Gastroesophageal sphincter (tissue), 4 donors: ENCODE data around the gene CDKAL1. TPM values are rescaled to one million over a fixed set of nuclear protein-coding genes. Genes with fewer than 3 reads are reported as not detected.

Source experiments
- ATAC-seq: fragments of 150-250 bp; one replicate; pipeline ENCODE4 v1.9.1; 2016; ENCODE audit warnings: mild to moderate bottlenecking, moderate library complexity
- H3K27ac ChIP-seq, 4 donors: fragments of 200-600 bp; sonication (generic) in 3 of 4; 1 replicate in 3 of 4; 2 replicates in 1 of 4; pipeline ENCODE4 v1.5.1; 2016 to 2019
- H3K27me3 ChIP-seq: fragments of 200-600 bp; sonication (generic); one replicate; pipeline ENCODE4 v1.5.1; 2019
- H3K36me3 ChIP-seq, 2 donors: fragments of 200-600 bp; sonication (generic); one replicate each; pipeline ENCODE4 v1.5.1; 2019; ENCODE audit warnings: control low read depth in 1 of 2
- H3K4me1 ChIP-seq, 3 donors: fragments of 200-600 bp; sonication (generic); 1 replicate in 2 of 3; 2 replicates in 1 of 3; pipeline ENCODE4 v1.5.1; 2016 to 2019; ENCODE audit warnings: control low read depth in 2 of 3
- H3K4me3 ChIP-seq, 2 donors: fragments of 200-600 bp; sonication (generic); one replicate each; pipeline ENCODE4 v1.5.1; 2019; ENCODE audit warnings: mild to moderate bottlenecking in 1 of 2, moderate library complexity in 1 of 2
- H3K9me3 ChIP-seq, 3 donors: fragments of 200-600 bp; sonication (generic); one replicate each; pipeline ENCODE4 v1.5.1; 2017 to 2019; ENCODE audit warnings: control low read depth in 2 of 3
- EP300 ChIP-seq: sonication (generic); formaldehyde crosslinking; IDR thresholded peaks from one replicate; pipeline ENCODE4 v1.6.1; 2017; ENCODE audit warnings: antibody characterized with exemption, mild to moderate bottlenecking
- POLR2A ChIP-seq, 2 donors: fragments of 450-650 bp; IDR thresholded peaks; one replicate each; pipeline ENCODE4 v1.6.1; 2017; ENCODE audit warnings: antibody characterized with exemption in 2 of 2, mild to moderate bottlenecking in 2 of 2, moderate library complexity in 1 of 2
- POLR2AphosphoS5 ChIP-seq: sonication (generic); formaldehyde crosslinking; IDR thresholded peaks from one replicate; pipeline ENCODE4 v1.6.1; 2017; ENCODE audit warnings: antibody characterized with exemption
- WGBS, 2 donors: methylation state at CpG; one replicate each; pipeline ENCODE4 v1.1.5; 2018; ENCODE audit warnings: low coverage in 1 of 2; 5-methylcytosine and 5-hydroxymethylcytosine counted together
- total RNA-seq, 4 donors: library from RNA; depleted of rRNA; stranded (reverse); fragments of >200 nt; gene quantifications; one replicate each; pipeline ENCODE4 v1.1.0, GENCODE V29; 2016
- TF ChIP-seq, protein P1 (sequence below), 4 experiments: fragments of 200-600 bp in 2 of 4; fragments of 450-650 bp in 2 of 4; sonication (generic) in 1 of 4; IDR thresholded peaks; one replicate each; pipeline ENCODE4 v1.5.1; 2017 to 2019; ENCODE audit warnings: antibody characterized with exemption in 4 of 4, mild to moderate bottlenecking in 2 of 4, moderate library complexity in 2 of 4

Gene CDKAL1
- total RNA-seq, 4 donors from 2014 or later, result 10.9 to 17.9 (median 15.0) TPM

DNA sequence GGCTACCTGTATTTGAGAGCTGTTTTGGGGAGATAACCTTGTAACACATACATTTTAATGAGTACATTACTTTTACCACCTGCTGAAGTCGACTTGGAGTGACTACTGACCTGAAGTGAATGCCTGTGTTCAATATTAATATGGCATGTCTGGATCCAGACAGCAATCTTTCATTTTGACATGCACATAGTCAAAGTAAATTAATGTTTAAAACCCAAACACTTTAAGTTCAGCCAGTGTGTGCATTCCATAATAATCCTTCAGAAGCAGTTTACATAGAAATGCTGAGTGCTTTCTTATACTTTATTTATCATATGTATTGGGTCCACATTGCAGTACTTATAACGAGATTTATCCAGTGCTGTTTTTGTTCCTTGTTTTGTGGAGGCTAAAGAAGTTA is 38.0 kb downstream of the CDKAL1 start:
- TF ChIP-seq POLR2A (IDR thresholded peaks at IDR 0.05), result no peak
- no peak for TF ChIP-seq POLR2AphosphoS5
- TF ChIP-seq EP300, result no peak
- TF ChIP-seq, protein P1, sequence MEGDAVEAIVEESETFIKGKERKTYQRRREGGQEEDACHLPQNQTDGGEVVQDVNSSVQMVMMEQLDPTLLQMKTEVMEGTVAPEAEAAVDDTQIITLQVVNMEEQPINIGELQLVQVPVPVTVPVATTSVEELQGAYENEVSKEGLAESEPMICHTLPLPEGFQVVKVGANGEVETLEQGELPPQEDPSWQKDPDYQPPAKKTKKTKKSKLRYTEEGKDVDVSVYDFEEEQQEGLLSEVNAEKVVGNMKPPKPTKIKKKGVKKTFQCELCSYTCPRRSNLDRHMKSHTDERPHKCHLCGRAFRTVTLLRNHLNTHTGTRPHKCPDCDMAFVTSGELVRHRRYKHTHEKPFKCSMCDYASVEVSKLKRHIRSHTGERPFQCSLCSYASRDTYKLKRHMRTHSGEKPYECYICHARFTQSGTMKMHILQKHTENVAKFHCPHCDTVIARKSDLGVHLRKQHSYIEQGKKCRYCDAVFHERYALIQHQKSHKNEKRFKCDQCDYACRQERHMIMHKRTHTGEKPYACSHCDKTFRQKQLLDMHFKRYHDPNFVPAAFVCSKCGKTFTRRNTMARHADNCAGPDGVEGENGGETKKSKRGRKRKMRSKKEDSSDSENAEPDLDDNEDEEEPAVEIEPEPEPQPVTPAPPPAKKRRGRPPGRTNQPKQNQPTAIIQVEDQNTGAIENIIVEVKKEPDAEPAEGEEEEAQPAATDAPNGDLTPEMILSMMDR (IDR thresholded peaks at IDR 0.05), result no peak
- Histone ChIP-seq H3K9me3 (no peaks in the 10 kb centered on the region), H3K27ac (no peak overlapping the region), H3K4me3 (no peak overlapping the region), H3K4me1 (peaks cover 0 to 14% (median 3%) of the 10 kb centered on the region in 3 donors), H3K36me3 (peaks cover 0 to 15% of the 10 kb centered on the region in 2 donors), H3K27me3 (no peaks in the 10 kb centered on the region)
- no peak for ATAC-seq
- 32 to 63% methylated on average over 2 of the region's 2 CpGs for WGBS, 2 donors

DNA sequence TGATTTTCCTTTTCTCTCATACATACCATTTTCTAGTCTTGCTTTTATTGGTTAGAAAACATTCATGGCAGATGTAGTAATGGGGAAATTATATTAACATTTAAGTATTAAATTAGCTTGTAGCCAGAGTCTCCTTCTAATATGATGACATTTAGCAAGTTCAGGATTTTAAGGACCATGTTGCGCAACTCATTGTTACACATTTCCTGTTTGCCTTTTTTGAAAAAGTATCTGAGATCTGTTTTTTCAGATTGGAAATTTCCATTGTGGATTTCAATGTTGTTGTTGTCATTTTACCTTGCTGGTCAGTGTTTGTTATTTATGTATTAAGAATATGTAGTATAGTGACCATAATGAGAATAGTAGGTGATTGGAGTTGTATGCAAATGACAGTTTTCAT is 38.7 kb downstream of the CDKAL1 start:
- TF ChIP-seq EP300, result no peak
- TF ChIP-seq POLR2AphosphoS5, result no peak
- TF ChIP-seq POLR2A (IDR thresholded peaks at IDR 0.05), result no peak
- TF ChIP-seq, protein P1 (IDR thresholded peaks at IDR 0.05), result no peak
- WGBS, 2 donors, result 87 to 93% methylated on average over 1 of the region's 1 CpG
- Histone ChIP-seq H3K4me1 (peaks cover 0 to 14% (median 3%) of the 10 kb centered on the region in 3 donors), H3K36me3 (peaks cover 0 to 21% of the 10 kb centered on the region in 2 donors), H3K4me3 (no peak overlapping the region), H3K9me3 (no peaks in the 10 kb centered on the region), H3K27ac (no peak overlapping the region), H3K27me3 (no peaks in the 10 kb centered on the region)
- ATAC-seq, result no peak

DNA sequence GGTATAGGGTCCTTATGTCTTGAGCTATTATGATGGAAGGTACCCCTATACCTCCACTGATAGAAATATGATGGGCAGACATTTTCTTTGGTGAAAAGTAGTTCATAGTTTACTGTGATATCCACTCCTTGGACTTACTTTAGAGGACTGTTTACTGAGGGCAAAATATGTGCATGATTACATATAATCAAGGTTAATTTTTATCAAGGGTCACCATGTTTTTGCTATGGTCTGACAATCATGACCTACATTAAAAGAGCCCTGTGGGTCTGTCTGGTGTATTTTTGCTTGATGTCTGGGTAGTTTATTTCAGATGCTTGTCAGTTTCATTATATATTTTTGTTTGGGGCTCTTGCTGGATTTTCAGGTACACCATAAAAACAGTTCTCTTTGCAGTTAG is 40.1 kb downstream of the CDKAL1 start:
- no peak overlapping the region for H3K27ac ChIP-seq
- H3K4me1 ChIP-seq, result peaks cover 0 to 14% (median 3%) of the 10 kb centered on the region in 3 donors
- no peak for ATAC-seq
- H3K27me3 ChIP-seq, result no peaks in the 10 kb centered on the region
- no peak overlapping the region for H3K4me3 ChIP-seq
- peaks cover 0 to 34% of the 10 kb centered on the region in 2 donors for H3K36me3 ChIP-seq
- no peak for TF ChIP-seq EP300
- no peak for TF ChIP-seq POLR2AphosphoS5
- TF ChIP-seq, protein P1 (IDR thresholded peaks at IDR 0.05), result no peak
- TF ChIP-seq POLR2A (IDR thresholded peaks at IDR 0.05), result no peak
- H3K9me3 ChIP-seq, result no peaks in the 10 kb centered on the region

DNA sequence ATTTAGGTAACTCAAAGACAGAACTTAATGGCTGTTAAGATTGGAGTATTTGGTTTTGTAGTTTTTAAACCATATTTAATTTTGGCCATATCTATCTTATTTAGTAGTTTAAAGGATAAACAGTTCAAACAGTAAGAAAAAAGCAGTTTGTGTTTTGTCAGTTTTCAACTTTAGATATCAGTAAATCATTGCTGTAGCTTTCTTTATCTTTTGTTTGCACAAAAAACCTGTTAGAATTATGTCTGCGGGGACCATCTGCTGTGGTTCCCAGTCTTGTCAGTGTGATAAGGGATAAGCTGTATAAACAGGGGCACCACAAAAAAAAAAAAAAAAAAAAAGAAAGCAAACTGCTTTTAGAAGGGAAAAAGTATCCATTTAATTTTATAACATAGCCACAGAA is 40.9 kb downstream of the CDKAL1 start:
- Histone ChIP-seq H3K36me3 (peaks cover 0 to 40% of the 10 kb centered on the region in 2 donors), H3K9me3 (no peaks in the 10 kb centered on the region), H3K27ac (no peak overlapping the region), H3K27me3 (no peaks in the 10 kb centered on the region), H3K4me1 (peaks cover 0 to 14% (median 3%) of the 10 kb centered on the region in 3 donors), H3K4me3 (no peak overlapping the region)
- ATAC-seq, result no peak
- 50 to 83% methylated on average over 1 of the region's 1 CpG for WGBS, 2 donors
- TF ChIP-seq POLR2A (IDR thresholded peaks at IDR 0.05), result no peak
- TF ChIP-seq, protein P1 (IDR thresholded peaks at IDR 0.05), result no peak
- TF ChIP-seq EP300, result no peak
- TF ChIP-seq POLR2AphosphoS5, result no peak

DNA sequence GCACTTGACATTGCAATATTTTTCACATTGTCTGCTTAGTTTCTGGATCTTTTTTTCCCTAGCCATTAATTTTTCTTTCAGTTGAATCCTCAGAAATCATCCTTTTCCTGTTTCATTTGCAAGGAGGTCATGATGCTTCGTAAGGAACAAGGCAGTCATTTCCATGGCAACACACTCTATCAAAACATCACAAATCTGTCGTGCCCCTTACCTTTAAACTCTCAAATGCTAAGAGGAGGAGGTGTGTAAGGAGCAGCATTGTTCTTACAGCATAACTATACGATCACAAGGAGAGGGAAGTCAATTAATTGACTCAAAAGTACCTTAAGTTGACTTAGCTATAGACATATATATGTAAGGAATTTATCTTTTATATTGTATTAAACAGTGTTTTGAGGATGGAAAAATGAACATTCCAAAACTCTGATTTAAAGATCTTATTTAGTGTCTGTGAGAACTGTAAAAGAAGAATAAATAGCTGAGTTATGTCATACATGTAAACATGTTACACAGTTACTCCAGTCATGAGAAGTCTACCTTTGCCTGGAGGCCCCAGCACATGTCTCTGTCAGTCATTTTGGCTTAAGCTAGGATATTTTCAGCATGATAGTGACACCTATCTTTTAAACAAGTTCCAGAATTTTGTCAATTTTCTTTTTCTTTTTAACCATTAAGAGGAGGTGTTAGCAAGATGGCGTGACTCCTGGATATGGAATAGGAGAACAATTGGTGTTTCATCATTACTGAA is 41.6 kb downstream of the CDKAL1 start:
- TF ChIP-seq POLR2A (IDR thresholded peaks at IDR 0.05) (no peak), POLR2AphosphoS5 (no peak), EP300 (no peak)
- TF ChIP-seq, protein P1 (IDR thresholded peaks at IDR 0.05), result no peak
- Histone ChIP-seq H3K27ac (no peak overlapping the region), H3K9me3 (no peaks in the 10 kb centered on the region), H3K4me3 (no peak overlapping the region), H3K27me3 (no peaks in the 10 kb centered on the region), H3K4me1 (peaks cover 0 to 14% (median 3%) of the 10 kb centered on the region in 3 donors), H3K36me3 (peaks cover 0 to 47% of the 10 kb centered on the region in 2 donors)
- no peak for ATAC-seq
- 58 to 71% methylated on average over 3 to 4 of the region's 4 CpGs for WGBS, 2 donors
